HEK293T (cell line): ENCODE measurements around the gene SERGEF.

Source experiments
- ARNT ChIP-seq: fragments of 450-650 bp; IDR thresholded peaks from 2 replicates; pipeline ENCODE4 v1.6.1; 2017; ENCODE audit warnings: mild to moderate bottlenecking
- BHLHE40 ChIP-seq: fragments of 450-650 bp; IDR thresholded peaks from 2 replicates; pipeline ENCODE4 v1.6.1; 2016; ENCODE audit warnings: mild to moderate bottlenecking, moderate library complexity, borderline replicate concordance
- ELF4 ChIP-seq: fragments of 450-650 bp; IDR thresholded peaks from 2 replicates; pipeline ENCODE4 v1.6.1; 2017; ENCODE audit warnings: antibody characterized with exemption
- FOXK2 ChIP-seq: fragments of 450-650 bp; IDR thresholded peaks from 2 replicates; pipeline ENCODE4 v1.6.1; 2016; ENCODE audit warnings: mild to moderate bottlenecking
- FOXM1 ChIP-seq: fragments of 450-650 bp; IDR thresholded peaks from 2 replicates; pipeline ENCODE4 v1.6.1; 2017; ENCODE audit warnings: mild to moderate bottlenecking, borderline replicate concordance
- HDGF ChIP-seq: fragments of 450-650 bp; IDR thresholded peaks from 2 replicates; pipeline ENCODE4 v1.6.1; 2017; ENCODE audit warnings: antibody characterized with exemption, borderline replicate concordance
- NFRKB ChIP-seq: fragments of 450-650 bp; IDR thresholded peaks from 2 replicates; pipeline ENCODE4 v1.6.1; 2016; ENCODE audit warnings: mild to moderate bottlenecking, moderate library complexity
- SP1 ChIP-seq: fragments of 450-650 bp; IDR thresholded peaks from 2 replicates; pipeline ENCODE4 v1.6.1; 2017
- TARDBP ChIP-seq: fragments of 450-650 bp; IDR thresholded peaks from 2 replicates; pipeline ENCODE4 v1.6.1; 2016

DNA sequence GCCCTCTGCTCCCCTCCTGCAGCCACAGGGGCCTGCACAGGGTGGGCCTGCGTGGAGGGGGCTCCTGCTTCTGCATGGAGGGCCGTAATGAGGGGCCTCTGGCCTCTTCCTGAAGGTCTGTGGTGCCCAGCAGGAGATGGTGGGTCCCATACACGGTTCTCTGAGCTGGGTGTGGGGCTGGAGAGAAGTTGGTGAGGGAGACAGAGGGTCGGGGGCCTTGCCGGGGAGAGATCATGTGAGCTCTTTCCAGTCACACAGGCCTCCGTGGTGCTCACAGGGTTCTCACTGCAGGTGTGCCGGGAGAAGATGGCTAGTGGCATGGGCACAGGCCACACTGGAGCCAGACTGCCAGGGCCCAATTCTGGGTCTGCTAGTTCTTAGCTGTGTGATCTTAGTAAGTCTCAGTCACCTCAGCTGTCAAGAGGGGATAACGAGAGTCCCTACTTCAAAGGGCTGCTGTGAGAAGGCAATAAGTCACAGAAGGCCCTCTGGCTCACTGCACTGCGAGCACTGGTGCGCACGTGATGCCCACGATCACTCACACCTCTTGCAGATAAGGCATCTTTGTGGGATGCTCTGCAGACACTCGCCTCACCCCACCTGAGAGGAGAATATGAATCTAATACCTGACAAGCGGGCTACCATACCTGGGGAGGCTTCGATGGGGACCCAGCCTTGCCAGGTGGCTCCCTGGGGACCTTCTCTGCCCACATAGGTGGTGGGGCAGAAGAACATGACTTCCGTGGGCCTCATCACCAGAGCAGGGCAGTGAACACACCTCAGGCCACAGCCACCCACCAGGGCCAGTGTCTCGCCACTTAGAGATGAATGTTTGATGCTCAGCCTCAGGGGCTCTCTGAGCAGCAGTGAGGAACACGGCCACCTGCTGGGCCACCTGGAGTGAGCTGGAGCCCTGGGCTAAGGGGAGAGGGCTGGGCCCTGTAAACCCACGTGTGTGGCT is 263.8 kb downstream of the SERGEF start:
- TF ChIP-seq FOXM1: no peak
- no peak for TF ChIP-seq TARDBP
- no peak for TF ChIP-seq FOXK2
- no peak for TF ChIP-seq ELF4
- TF ChIP-seq BHLHE40: no peak
- no peak for TF ChIP-seq HDGF
- no peak for TF ChIP-seq SP1
- TF ChIP-seq ARNT: no peak
- TF ChIP-seq NFRKB: no peak
